ENCODE results near the gene PDE11A. TPM values are rescaled to one million over a fixed set of nuclear protein-coding genes. Genes with fewer than 3 reads are reported as not detected.

The PDE11A gene
- total and polyA plus RNA-seq, 2 experiments from 2014 or later = 1.7 to 3.6 TPM

- H3K4me3 ChIP-seq = no peak overlapping the region
- no peaks in the 10 kb centered on the region for H3K9me3 ChIP-seq (ENCODE audit: low read depth)
- no peak for TF ChIP-seq CTCF (IDR thresholded peaks at IDR 0.05; ENCODE audit: low read depth, low read length)
- DNase-seq (ENCODE audit: low read depth in 1 of 2, low spot score in 1 of 2) = no peak
- peaks cover 2% of the 10 kb centered on the region for H3K27me3 ChIP-seq
- no peak overlapping the region for H3K27ac ChIP-seq
- H3K4me1 ChIP-seq (ENCODE audit: low read depth) = peaks cover 25% of the 10 kb centered on the region
- no peaks in the 10 kb centered on the region for H3K36me3 ChIP-seq
Measured at GRCh38 chr2:177730363-177730762, 342.2 kb downstream of the PDE11A start.

GRCh38 chr2:177728920-177729319 is 343.7 kb downstream of the PDE11A start:
- no peak for TF ChIP-seq CTCF (IDR thresholded peaks at IDR 0.05; ENCODE audit: low read depth, low read length)
- Histone ChIP-seq H3K36me3 (no peaks in the 10 kb centered on the region), H3K9me3 (ENCODE audit: low read depth) (no peaks in the 10 kb centered on the region), H3K27me3 (peaks cover 2% of the 10 kb centered on the region), H3K4me3 (no peak overlapping the region), H3K27ac (peak overlapping the region; percentile 67), H3K4me1 (ENCODE audit: low read depth) (peaks cover 27% of the 10 kb centered on the region)
- DNase-seq (ENCODE audit: low read depth in 1 of 2, low spot score in 1 of 2) = no peak

- Histone ChIP-seq H3K4me1 (ENCODE audit: low read depth) (peaks cover 27% of the 10 kb centered on the region), H3K27me3 (peaks cover 2% of the 10 kb centered on the region), H3K4me3 (no peak overlapping the region), H3K36me3 (no peaks in the 10 kb centered on the region), H3K9me3 (ENCODE audit: low read depth) (no peaks in the 10 kb centered on the region), H3K27ac (peak overlapping the region; percentile 67)
- no peak for TF ChIP-seq CTCF (IDR thresholded peaks at IDR 0.05; ENCODE audit: low read depth, low read length)
- DNase-seq (ENCODE audit: low read depth in 1 of 2, low spot score in 1 of 2) = no peak
Measured at GRCh38 chr2:177728399-177728765, 344.2 kb downstream of the PDE11A start.

GRCh38 chr2:177727577-177728398 is 344.8 kb downstream of the PDE11A start:
- H3K4me3 ChIP-seq = no peak overlapping the region
- TF ChIP-seq CTCF (IDR thresholded peaks at IDR 0.05; ENCODE audit: low read depth, low read length) = no peak
- peaks cover 27% of the 10 kb centered on the region for H3K4me1 ChIP-seq (ENCODE audit: low read depth)
- peak overlapping the region; percentile 67 for H3K27ac ChIP-seq
- H3K9me3 ChIP-seq (ENCODE audit: low read depth) = no peaks in the 10 kb centered on the region
- DNase-seq (ENCODE audit: low read depth in 1 of 2, low spot score in 1 of 2) = peak in 1 of 2 donors; percentile 48
- peaks cover 2% of the 10 kb centered on the region for H3K27me3 ChIP-seq
- no peaks in the 10 kb centered on the region for H3K36me3 ChIP-seq

- no peak for TF ChIP-seq CTCF (IDR thresholded peaks at IDR 0.05; ENCODE audit: low read depth, low read length)
- Histone ChIP-seq H3K36me3 (no peaks in the 10 kb centered on the region), H3K4me1 (ENCODE audit: low read depth) (peaks cover 27% of the 10 kb centered on the region), H3K27me3 (peaks cover 2% of the 10 kb centered on the region), H3K4me3 (no peak overlapping the region), H3K9me3 (ENCODE audit: low read depth) (no peaks in the 10 kb centered on the region), H3K27ac (peak overlapping the region; percentile 67)
- DNase-seq (ENCODE audit: low read depth in 1 of 2, low spot score in 1 of 2) = peak in 1 of 2 donors; percentile 34
Measured at GRCh38 chr2:177726931-177727348, 345.6 kb downstream of the PDE11A start.
